ENCODE results near the gene FAM53B.

The FAM53B gene

DNA sequence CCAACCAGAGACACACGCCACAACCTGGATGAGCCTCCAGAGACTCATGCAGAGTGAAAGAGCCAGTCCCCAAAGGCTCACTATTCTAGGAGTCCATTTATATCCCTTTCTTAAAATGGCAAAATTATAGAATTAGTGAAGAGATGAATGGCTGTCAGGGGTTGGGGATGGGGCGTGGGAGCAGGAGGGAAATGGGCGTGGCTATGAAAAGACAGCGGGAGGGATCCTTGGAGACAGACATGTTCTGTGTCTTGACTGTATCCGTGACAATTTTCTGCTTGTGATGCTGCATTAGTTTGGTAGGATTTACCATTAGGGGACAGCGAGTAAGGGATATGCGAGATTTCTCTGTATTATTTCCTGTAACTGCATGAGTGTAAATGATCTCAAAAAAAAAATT, 33.0 kb downstream of the FAM53B start:
- H3K4me1 ChIP-seq (ENCODE audit: insufficient read depth, low read length): peaks cover 58% of the 10 kb centered on the region
- peaks cover 2% of the 10 kb centered on the region for H3K36me3 ChIP-seq (ENCODE audit: insufficient read depth, low read length)
- H3K27ac ChIP-seq (ENCODE audit: low read depth, low read length): no peak overlapping the region
- H3K9me3 ChIP-seq (ENCODE audit: low read length): no peaks in the 10 kb centered on the region
- no peaks in the 10 kb centered on the region for H3K27me3 ChIP-seq (ENCODE audit: control insufficient read depth in 1 of 2, insufficient read depth in 2 of 2, low read length in 2 of 2)
- H3K9ac ChIP-seq (ENCODE audit: low read length): no peak overlapping the region
- H3K4me3 ChIP-seq (ENCODE audit: low read depth in 1 of 2, low read length in 2 of 2): no peak overlapping the region

GRCh38 chr10:124710266-124710881, 33.8 kb downstream of the FAM53B start:
- peaks cover 56% of the 10 kb centered on the region for H3K4me1 ChIP-seq (ENCODE audit: insufficient read depth, low read length)
- H3K9ac ChIP-seq (ENCODE audit: low read length): no peak overlapping the region

DNA sequence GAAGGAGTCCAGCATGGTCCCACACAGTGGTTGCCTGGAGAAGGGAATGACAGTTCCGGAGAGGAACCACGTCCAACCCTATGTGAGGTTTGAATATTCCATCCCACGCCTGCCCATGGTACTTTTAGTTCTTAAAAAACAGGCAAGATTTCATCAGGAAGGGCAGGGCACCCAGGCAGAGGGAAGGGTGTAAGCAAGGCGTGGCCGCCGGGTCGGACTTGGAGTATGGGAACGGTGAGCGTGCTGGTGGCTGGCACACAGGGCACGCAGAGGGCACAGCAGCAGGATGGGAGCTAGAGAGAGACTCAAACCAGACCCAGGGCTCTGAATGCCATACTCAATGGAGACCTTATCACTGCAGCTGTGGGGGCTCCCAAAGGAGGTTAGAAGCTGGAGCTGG, 34.3 kb downstream of the FAM53B start:
- H3K9me3 ChIP-seq (ENCODE audit: low read length): no peaks in the 10 kb centered on the region
- H3K27me3 ChIP-seq (ENCODE audit: control insufficient read depth in 1 of 2, insufficient read depth in 2 of 2, low read length in 2 of 2): no peaks in the 10 kb centered on the region
- H3K27ac ChIP-seq (ENCODE audit: low read depth, low read length): no peak overlapping the region
- H3K36me3 ChIP-seq (ENCODE audit: insufficient read depth, low read length): peaks cover 13% of the 10 kb centered on the region
- H3K4me3 ChIP-seq (ENCODE audit: low read depth in 1 of 2, low read length in 2 of 2): no peak overlapping the region
- H3K4me1 ChIP-seq (ENCODE audit: insufficient read depth, low read length): peaks cover 56% of the 10 kb centered on the region
- H3K9ac ChIP-seq (ENCODE audit: low read length): no peak overlapping the region

More at GRCh38 chr10:124710266-124710881, 33.8 kb downstream of the FAM53B start:
- H3K27ac ChIP-seq (ENCODE audit: low read depth, low read length): no peak overlapping the region
- H3K36me3 ChIP-seq (ENCODE audit: insufficient read depth, low read length): peaks cover 8% of the 10 kb centered on the region
- H3K27me3 ChIP-seq (ENCODE audit: control insufficient read depth in 1 of 2, insufficient read depth in 2 of 2, low read length in 2 of 2): no peaks in the 10 kb centered on the region
- H3K9me3 ChIP-seq (ENCODE audit: low read length): no peaks in the 10 kb centered on the region
- H3K4me3 ChIP-seq (ENCODE audit: low read depth in 1 of 2, low read length in 2 of 2): no peak overlapping the region

DNA sequence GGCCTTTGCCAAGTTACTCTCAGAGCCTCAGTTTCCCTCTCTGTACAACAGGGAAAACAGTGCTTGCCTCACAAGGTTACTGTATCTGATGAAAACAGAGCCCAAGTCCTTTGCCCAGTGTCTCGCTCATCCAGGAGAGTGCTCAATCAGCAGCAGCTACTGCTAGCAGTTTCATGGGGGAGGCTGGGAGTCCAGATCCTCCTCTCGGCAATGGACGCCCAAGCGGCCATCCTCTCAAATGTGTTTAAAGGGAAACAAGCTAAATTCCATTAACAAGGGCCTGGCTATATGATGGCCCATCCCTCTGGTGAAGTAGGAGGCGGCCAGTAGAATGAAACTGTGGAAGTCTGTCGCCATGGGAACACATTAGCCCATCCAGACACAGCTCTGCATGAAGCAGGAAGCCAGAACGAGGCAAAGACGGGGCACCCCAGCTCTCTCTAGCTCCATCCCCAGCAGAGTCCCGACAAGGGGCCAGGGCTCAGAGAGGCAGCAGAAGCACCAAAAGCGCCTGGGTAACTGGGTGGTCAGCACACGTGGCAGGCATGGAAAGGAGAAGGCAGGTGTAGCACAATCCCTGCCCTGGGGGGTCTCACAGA, 35.2 kb downstream of the FAM53B start:
- peaks cover 58% of the 10 kb centered on the region for H3K4me1 ChIP-seq (ENCODE audit: insufficient read depth, low read length)
- no peaks in the 10 kb centered on the region for H3K27me3 ChIP-seq (ENCODE audit: control insufficient read depth in 1 of 2, insufficient read depth in 2 of 2, low read length in 2 of 2)
- no peak overlapping the region for H3K9ac ChIP-seq (ENCODE audit: low read length)

GRCh38 chr10:124708246-124708779, 35.9 kb downstream of the FAM53B start:
- peaks cover 66% of the 10 kb centered on the region for H3K4me1 ChIP-seq (ENCODE audit: insufficient read depth, low read length)

More for the DNA sequence above, 35.2 kb downstream of the FAM53B start:
- no peak overlapping the region for H3K4me3 ChIP-seq (ENCODE audit: low read depth in 1 of 2, low read length in 2 of 2)
- no peaks in the 10 kb centered on the region for H3K9me3 ChIP-seq (ENCODE audit: low read length)
- peak overlapping the region; percentile 0 for H3K27ac ChIP-seq (ENCODE audit: low read depth, low read length)
- peaks cover 13% of the 10 kb centered on the region for H3K36me3 ChIP-seq (ENCODE audit: insufficient read depth, low read length)

GRCh38 chr10:124707551-124707950, 36.6 kb downstream of the FAM53B start:
- no peak overlapping the region for H3K4me3 ChIP-seq (ENCODE audit: low read depth in 1 of 2, low read length in 2 of 2)
- peaks cover 73% of the 10 kb centered on the region for H3K4me1 ChIP-seq (ENCODE audit: insufficient read depth, low read length)
- H3K9ac ChIP-seq (ENCODE audit: low read length): no peak overlapping the region
- H3K27me3 ChIP-seq (ENCODE audit: control insufficient read depth in 1 of 2, insufficient read depth in 2 of 2, low read length in 2 of 2): no peaks in the 10 kb centered on the region
- H3K36me3 ChIP-seq (ENCODE audit: insufficient read depth, low read length): peaks cover 13% of the 10 kb centered on the region
- no peak overlapping the region for H3K27ac ChIP-seq (ENCODE audit: low read depth, low read length)
- no peaks in the 10 kb centered on the region for H3K9me3 ChIP-seq (ENCODE audit: low read length)

More at GRCh38 chr10:124708246-124708779, 35.9 kb downstream of the FAM53B start:
- peaks cover 13% of the 10 kb centered on the region for H3K36me3 ChIP-seq (ENCODE audit: insufficient read depth, low read length)
- H3K9ac ChIP-seq (ENCODE audit: low read length): no peak overlapping the region
- H3K27me3 ChIP-seq (ENCODE audit: control insufficient read depth in 1 of 2, insufficient read depth in 2 of 2, low read length in 2 of 2): no peaks in the 10 kb centered on the region
- no peak overlapping the region for H3K4me3 ChIP-seq (ENCODE audit: low read depth in 1 of 2, low read length in 2 of 2)
- peak overlapping the region; percentile 0 for H3K27ac ChIP-seq (ENCODE audit: low read depth, low read length)
- no peaks in the 10 kb centered on the region for H3K9me3 ChIP-seq (ENCODE audit: low read length)

- no peak overlapping the region for H3K27ac ChIP-seq (ENCODE audit: low read depth, low read length)
These were observed 37.1 kb downstream of the FAM53B start for GRCh38 chr10:124707144-124707467.

DNA sequence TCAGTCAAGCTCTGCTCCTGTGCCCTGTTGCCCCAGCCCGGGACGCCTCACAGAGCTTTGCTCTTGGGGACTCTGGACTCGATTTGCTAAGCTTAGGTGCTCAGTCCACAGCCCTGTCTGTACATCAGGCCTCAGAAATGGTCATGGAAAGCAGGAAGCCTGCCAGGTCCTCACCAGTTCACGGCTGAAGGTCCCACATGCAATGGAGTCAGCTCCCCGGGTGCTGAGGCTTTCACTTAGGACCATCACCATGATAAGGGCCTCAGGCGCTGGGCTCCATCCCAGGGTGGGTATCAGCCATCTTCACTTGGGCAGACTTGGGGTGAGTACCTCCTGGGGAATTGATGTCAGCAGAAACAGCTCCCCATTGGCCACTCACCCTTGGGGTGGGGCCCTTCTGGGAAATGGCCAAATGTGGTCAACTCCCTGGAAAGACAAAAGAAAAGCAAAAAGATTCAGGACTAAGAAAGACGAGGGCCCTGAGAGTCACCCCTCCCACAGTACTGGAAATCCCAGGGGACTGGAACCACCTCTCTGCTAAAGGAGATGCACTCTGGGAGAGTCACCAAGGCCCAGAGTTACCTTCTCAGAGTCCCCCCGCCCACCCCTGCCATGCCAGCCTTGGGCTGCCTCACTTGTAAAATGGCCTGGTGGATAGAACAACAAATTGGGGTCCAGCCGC, 37.6 kb downstream of the FAM53B start:
- no peak overlapping the region for H3K9ac ChIP-seq (ENCODE audit: low read length)
- H3K27ac ChIP-seq (ENCODE audit: low read depth, low read length): no peak overlapping the region

More at GRCh38 chr10:124707144-124707467, 37.1 kb downstream of the FAM53B start:
- peaks cover 77% of the 10 kb centered on the region for H3K4me1 ChIP-seq (ENCODE audit: insufficient read depth, low read length)
- no peak overlapping the region for H3K9ac ChIP-seq (ENCODE audit: low read length)
- peaks cover 13% of the 10 kb centered on the region for H3K36me3 ChIP-seq (ENCODE audit: insufficient read depth, low read length)
- no peak overlapping the region for H3K4me3 ChIP-seq (ENCODE audit: low read depth in 1 of 2, low read length in 2 of 2)
- no peaks in the 10 kb centered on the region for H3K27me3 ChIP-seq (ENCODE audit: control insufficient read depth in 1 of 2, insufficient read depth in 2 of 2, low read length in 2 of 2)
- no peaks in the 10 kb centered on the region for H3K9me3 ChIP-seq (ENCODE audit: low read length)

DNA sequence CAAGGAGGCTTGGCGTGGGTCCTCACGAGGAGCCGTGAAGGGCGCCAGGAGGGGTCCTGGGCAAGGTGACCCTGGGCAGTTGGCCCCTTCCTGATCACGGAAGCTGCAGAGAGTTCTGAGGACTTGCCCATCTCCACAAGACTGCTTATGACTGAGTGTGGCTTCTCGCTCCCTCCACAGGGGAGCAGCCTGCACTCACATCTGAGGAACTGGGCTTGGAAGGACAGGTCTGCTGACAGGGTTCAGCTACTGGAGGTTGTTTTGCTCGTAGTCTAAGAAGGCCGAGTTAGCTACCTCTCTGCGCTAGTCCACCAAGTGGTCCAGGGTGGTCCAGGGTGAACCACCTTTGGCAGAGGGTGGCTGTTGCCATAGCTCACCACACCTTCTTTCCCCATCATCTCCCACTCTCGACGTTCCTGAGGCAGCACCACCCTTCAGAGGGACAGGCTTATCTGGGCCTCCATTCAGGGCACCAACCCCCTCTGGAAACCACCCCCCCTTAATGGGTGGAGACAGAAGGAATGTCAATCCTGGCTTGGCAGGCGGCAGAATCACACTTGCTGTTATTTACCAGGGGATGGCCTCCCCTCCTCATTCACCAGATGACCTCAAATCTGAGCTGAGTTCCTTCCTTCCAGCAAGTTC, 38.2 kb downstream of the FAM53B start:
- Histone ChIP-seq H3K4me1 (ENCODE audit: insufficient read depth, low read length) (peaks cover 89% of the 10 kb centered on the region), H3K27ac (ENCODE audit: low read depth, low read length) (no peak overlapping the region), H3K9me3 (ENCODE audit: low read length) (no peaks in the 10 kb centered on the region), H3K36me3 (ENCODE audit: insufficient read depth, low read length) (peaks cover 13% of the 10 kb centered on the region), H3K27me3 (ENCODE audit: control insufficient read depth in 1 of 2, insufficient read depth in 2 of 2, low read length in 2 of 2) (no peaks in the 10 kb centered on the region), H3K9ac (ENCODE audit: low read length) (no peak overlapping the region), H3K4me3 (ENCODE audit: low read depth in 1 of 2, low read length in 2 of 2) (no peak overlapping the region)

More for the DNA sequence above, 37.6 kb downstream of the FAM53B start:
- peaks cover 82% of the 10 kb centered on the region for H3K4me1 ChIP-seq (ENCODE audit: insufficient read depth, low read length)
- H3K27me3 ChIP-seq (ENCODE audit: control insufficient read depth in 1 of 2, insufficient read depth in 2 of 2, low read length in 2 of 2): no peaks in the 10 kb centered on the region
- no peaks in the 10 kb centered on the region for H3K9me3 ChIP-seq (ENCODE audit: low read length)
- H3K4me3 ChIP-seq (ENCODE audit: low read depth in 1 of 2, low read length in 2 of 2): no peak overlapping the region
- H3K36me3 ChIP-seq (ENCODE audit: insufficient read depth, low read length): peaks cover 13% of the 10 kb centered on the region

- H3K4me3 ChIP-seq (ENCODE audit: low read depth in 1 of 2, low read length in 2 of 2): no peak overlapping the region
- H3K36me3 ChIP-seq (ENCODE audit: insufficient read depth, low read length): peaks cover 13% of the 10 kb centered on the region
- H3K27me3 ChIP-seq (ENCODE audit: control insufficient read depth in 1 of 2, insufficient read depth in 2 of 2, low read length in 2 of 2): no peaks in the 10 kb centered on the region
- H3K4me1 ChIP-seq (ENCODE audit: insufficient read depth, low read length): peaks cover 90% of the 10 kb centered on the region
- H3K9me3 ChIP-seq (ENCODE audit: low read length): no peaks in the 10 kb centered on the region
- H3K9ac ChIP-seq (ENCODE audit: low read length): no peak overlapping the region
- no peak overlapping the region for H3K27ac ChIP-seq (ENCODE audit: low read depth, low read length)
These were observed 38.8 kb downstream of the FAM53B start for GRCh38 chr10:124705381-124705740.
